HG02870 (cell line): Measurements from ENCODE around the gene RECK.

Source experiments
- ATAC-seq: cut with Tn5 transposase; IDR thresholded peaks from one replicate; pipeline ENCODE4 v1.9.1; 2021; ENCODE audit warnings: mild to moderate bottlenecking, moderate library complexity; ENCODE audit not compliant: unreplicated experiment

The RECK gene

GRCh38 chr9:36136272-36136893, 99.7 kb downstream of the RECK start, which contains the start of gene GLIPR2:
Gene GLIPR2, plus strand, starts transcription at chr9:36136733. Its CDS starts 46 bp downstream, at chr9:36136779.
- ATAC-seq = peak; percentile 91

DNA sequence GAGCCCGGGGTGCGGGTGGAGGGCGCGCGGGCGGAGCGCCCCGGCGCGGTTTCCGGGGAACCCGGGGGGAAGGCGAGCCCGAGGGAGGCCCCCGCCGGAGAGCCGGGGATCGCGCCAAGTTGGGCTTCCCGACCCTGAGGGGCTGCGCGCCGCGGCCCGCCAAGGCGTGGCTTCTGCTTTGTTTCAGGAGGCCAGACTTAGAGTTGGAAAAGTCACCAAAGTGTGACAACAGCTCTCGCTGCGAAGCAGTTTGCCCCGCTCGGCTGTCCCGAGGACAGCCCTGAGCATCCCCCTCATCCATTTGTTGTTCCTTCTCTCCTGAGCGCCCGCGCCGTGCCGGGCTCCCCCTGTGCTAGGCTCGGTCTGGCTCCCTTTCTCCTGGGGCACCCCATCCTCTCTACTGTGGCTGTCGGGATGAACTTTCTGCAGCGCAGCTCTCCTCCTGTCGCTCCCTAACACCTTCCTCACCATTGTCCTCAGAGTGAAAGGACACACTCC, 100.2 kb downstream of the RECK start:
- peak; percentile 30 for ATAC-seq

DNA sequence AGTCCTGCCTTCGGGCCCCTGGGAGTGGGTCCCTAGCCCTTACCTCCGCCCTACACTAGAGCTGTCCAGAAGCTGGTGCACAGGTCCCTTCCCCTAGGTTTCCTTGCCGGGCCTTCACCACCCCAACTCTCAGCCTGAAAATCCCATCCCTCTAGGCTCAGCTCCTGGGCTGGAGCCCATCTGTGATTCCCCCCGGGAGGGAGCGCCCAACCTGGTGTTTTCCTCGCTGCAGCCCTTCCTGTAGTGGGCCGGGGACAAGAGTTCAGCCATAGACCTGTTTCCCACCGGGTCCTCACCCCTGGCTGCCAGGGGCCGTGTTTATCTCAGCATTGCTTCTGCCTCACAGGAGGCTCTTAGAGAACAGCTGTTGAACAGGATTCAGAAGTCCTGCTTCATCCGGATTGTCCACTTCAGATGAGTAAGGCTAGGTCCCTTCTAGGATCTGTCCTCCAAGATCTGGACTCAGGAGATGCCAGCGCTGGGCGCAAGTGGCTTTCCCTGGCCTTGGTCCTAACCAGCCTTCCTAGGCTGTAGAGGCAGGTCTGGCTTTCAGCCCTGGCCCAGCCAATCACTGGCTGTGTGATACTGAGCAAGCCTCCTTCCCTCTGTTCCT, 100.8 kb downstream of the RECK start:
- ATAC-seq = no peak

DNA sequence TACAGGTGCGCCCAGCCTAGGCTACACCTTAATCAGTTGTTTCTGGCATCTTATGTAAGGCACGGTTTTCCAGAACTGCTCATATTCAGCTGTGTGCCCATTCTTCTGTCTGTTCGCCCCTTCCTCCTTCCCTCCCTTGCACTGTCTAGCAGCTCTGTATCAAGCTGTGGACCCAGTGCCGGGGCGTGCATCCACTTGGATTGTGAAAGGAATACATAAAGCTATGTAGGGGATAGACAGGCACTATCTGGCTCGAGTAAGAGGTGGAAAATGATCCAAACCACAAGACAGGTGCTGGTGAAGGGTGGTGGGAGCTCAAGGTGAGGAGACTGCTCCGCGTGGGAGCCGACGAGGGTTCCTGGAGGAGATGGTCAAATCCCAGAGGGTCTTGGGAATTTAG, 101.8 kb downstream of the RECK start:
- ATAC-seq = no peak

DNA sequence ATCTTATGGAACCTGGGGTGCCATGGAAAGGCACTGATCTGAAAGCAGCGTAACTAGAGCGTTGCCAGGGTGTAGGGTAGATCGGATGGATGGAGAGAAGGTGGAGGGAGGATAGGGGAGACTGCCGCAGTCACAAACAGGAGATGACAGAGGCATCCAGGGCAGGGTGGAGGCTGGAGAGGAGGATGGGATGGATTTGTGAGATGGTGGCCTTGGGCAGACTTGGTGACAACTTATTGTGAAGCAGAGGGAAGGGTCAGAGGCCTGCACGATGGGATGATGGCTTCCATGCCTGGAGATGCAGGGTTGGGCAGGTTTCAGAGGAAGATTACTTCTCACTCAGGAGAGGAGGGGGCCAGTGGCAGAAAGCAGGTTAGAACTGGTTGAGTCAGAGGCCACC, 102.2 kb downstream of the RECK start:
- no peak for ATAC-seq

DNA sequence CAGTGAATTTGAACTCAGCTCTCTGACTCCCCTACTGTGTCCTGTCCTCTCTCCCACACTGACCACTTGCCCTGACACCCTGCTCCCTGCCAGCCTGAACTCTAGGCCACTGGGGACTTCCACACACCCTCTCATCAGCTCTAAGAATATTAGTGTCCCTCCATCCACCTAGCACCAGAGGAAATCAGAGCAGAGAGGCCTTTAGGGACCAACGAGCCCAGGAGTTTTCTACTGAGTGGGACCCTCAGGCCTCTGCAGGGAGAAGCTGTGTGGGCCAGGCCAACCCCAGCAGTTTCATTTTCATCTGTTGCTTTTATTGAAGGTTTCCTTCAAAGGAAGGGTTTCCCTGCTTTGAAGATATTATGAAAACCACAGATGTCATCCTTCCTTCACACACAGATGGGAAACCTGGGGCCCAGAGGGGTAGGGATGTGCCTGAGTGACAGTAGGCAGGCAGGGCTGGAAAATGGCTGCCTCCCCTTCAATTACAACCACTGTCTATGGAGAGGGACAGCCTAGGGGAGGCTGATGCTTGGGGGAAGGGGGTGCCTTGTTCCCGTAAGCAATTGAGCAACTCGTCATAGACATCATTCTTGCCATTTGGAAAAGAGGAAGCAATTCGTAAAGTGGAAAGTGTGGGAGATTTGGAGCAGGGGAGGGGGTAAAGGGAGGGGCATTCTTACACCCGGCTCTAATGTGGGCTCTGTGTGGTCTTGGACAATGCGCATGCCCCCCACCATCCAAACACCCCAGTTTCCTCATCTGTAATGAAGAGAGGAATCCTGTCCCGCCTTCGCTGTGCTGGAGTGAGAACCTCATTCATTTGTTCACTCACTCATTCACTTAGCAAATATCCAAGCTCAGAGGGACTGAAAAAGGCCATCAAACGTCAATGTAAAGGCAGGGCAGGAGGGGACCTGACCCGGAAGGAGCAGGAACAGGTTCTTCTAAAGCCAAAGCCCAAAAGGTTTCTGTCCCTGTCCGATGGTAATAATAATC, 103.7 kb downstream of the RECK start:
- ATAC-seq = no peak

GRCh38 chr9:36141288-36141687, 104.6 kb downstream of the RECK start:
- no peak for ATAC-seq

DNA sequence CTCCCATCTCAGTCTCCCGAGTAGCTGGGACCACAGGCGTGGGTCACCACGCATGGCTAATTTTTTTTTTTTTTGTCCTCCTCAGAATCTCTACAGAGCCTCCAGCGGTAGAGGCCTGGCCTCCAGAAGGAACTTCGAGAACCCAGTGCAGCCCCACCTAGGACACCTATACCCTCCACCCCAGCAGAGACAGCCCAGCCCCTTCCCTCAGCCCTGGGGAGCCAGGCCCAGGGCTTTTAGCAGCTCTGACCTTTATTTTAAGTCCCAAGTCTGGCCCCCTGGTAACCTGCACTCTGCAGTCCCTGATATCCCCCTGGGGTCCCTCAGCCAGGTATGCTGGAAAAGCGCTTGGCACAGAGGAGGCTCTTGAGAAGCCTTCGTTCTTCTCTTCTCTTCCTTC, 105.0 kb downstream of the RECK start:
- no peak for ATAC-seq

GRCh38 chr9:36142510-36143244, 106.0 kb downstream of the RECK start:
- ATAC-seq = no peak

- ATAC-seq = no peak
Measured at GRCh38 chr9:36143245-36143641, 106.5 kb downstream of the RECK start.

DNA sequence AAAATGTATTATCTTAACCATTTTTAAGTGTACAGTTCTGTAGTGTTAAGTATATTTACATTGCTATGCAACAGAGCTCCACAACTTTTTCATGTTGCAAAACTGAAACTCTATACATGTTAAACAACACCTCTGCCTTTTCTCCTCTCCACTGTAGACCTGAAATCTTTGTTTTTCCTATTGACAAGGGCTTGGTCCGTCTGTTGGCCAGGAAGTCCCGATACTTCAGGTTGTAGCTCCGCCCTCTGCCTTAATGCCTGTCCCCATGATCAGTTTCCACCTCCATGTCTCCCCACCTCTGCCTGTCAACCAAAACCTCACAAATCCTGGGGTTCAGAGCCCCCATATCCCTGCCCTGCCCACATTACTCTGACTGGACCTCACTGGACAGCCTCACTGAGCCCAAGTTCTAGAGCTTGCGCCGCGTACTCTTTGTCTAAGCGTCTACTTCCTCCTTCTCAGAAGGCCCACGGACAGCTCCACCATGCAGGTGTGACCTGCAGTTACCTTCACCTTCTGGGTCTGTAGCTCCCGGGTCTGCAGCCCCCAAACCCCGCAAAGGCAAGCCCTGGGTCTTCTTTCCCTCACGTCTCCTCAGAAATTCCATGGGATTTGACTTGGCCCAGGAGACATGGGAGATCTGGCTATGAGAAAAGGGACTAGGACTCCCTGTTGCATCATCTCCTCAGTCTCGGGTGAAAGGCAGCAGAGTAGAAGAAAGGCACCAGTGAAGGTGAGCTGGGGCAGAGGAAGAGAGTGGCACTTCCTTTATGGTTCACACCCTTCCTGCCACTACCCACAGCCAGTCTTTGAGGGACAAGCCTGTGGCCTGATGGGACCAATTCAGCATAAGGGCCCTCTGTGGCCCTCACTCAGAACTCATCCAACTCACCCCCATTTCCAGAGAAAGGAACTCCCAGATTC, 107.9 kb downstream of the RECK start:
- ATAC-seq = no peak

DNA sequence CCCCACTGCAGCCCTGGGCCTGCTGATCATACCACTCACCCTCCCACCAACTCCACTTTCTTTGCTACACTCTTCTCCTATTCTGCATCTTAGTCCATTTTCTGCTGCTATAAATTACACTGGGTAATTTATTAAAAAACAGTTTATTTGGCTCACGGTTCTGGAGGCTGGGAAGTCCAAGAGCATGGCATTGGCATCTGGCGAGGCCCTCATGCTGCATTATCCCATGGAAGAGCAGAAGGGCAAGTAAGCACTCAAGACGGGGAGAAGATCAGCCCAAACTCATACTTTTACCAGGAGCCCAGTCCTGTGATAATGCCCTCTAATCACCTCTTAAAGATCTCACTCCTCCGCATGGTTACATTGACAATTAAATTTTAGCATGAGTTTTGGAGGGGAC, 109.3 kb downstream of the RECK start:
- ATAC-seq = no peak

DNA sequence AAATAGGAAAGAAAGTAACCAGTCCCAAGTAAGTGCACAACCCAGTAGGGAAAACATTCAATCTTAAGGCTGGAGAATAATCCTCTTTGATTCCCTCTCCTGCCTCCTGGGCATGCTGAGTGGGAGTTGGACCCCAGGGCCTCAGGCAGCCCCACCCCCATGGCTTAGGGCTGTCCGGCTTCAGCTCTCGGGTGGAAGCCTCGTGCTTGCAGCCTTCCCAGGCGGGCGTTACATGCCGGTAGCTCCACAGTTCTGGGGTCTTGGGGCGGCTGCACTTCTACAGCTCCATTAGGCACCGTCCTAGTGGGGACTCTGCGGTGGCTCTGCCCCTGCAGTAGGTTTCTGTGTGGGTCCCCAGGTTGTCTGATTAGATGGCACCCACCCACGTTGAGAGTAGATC, 109.9 kb downstream of the RECK start:
- no peak for ATAC-seq

GRCh38 chr9:36147441-36148175, 110.9 kb downstream of the RECK start:
- no peak for ATAC-seq

DNA sequence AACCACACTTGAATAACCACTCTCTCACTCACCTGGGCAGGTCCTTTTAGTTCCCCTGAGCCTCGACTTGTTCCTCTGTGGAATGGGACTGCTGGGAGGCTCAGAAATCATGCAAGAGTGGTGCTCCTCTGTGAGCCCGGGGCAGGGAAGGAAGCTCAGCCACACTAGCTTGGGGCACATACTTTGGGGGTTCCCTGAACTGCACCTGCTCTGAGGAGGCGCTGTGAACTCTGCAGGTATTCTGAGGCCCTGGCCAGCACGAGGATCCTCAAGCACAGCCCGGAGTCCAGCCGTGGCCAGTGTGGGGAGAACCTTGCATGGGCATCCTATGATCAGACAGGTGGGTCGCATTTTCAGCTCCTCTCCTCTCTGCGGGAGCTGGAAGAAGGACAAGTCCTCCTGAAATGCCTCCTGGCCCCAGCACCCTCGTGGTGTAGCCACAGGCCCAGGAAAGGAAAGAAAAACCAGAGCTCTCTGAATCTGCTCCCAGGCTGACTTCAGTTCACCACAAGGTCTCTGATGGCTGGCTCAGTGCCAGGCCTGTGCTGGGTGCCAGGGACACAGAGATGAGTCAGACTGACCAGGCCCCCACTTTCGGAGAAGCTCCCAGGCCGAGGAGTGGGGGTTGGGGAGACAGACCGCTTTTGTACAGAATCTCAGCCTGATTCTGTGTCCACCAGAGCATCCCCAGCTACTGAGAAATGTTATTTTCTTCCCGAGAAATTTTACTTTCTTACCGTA, 111.8 kb downstream of the RECK start:
- no peak for ATAC-seq

DNA sequence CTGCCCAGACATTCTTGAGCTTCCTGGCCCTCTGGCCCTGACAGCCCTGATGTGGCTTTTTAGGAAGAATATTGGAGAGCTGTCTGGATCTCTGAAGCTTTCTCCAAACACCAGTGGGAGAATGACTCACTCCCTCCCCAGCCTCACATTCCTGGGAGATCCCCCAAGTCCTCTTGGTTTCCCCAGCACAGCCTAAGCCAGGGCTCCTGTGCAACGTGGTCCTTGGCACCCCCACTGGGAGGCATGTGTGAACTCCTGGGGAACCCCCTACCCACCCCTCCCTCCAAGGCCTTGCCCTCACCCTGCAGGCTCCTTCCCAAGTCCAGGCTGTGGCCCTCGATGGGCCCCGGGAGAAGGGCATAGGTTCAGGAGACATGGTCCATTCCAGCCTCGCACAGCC, 112.5 kb downstream of the RECK start:
- ATAC-seq = no peak

DNA sequence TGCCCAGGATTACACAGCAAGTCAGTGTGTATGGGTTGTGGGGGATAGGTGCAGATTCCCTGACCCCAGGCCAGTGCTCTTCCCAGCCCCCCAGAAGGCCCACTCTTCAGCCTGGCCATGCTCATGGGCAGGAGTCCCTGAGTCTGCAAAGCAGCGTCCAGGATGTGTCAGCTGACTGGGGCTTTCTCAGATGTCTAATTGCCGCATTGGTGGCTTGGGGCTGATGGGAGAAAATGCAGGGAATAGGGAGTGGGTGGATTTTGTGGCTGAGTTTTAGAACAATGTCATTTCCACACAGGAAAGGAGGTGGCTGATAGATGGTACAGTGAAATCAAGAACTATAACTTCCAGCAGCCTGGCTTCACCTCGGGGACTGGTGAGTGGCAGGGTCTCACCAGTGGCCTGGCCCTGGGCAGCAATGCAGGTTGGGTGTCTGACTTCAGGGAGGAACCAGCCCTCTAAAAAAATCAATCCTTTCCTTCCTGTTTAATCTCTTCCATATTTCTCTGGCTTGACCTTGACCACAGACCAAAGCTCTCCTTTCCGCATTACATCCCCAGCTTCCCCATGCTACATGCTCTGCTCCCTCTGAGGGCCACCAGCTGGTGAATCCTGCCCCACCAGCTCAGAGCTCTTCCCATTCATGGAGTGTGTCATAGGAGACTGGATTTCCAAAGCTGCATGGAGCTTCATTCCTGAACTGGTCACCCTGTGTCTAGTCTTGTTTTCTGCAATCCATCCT, 114.0 kb downstream of the RECK start:
- ATAC-seq = no peak
